ENCODE measurements around the gene ASIC3. TPM values are rescaled to one million over a fixed set of nuclear protein-coding genes. Genes with fewer than 3 reads are reported as not detected.
A peak's percentile ranks its signal among the peaks of the same experiment; 100 is the strongest.

The ASIC3 gene
- total and polyA plus RNA-seq, 2 of the 8 experiments (the other 6 are each of a cell fraction or from before 2014, with no cell fraction given): 1.6 to 1.9 TPM

GRCh38 chr7:151057506-151057988, 9.2 kb downstream of the ASIC3 start, which contains the start of gene CDK5 (continued):
- no peak for TF ChIP-seq SUZ12 (IDR thresholded peaks at IDR 0.05; ENCODE audit: low read length)
- TF ChIP-seq NRF1 (IDR thresholded peaks at IDR 0.05; ENCODE audit: low read depth, low read length): no peak
- no peak for TF ChIP-seq GTF2F1 (IDR thresholded peaks at IDR 0.05; ENCODE audit: borderline replicate concordance, low read depth, low read length)
- no peak for TF ChIP-seq HDAC2 (IDR thresholded peaks at IDR 0.05; ENCODE audit: borderline replicate concordance in 1 of 2, low read depth in 2 of 2, low read length in 2 of 2)
- TF ChIP-seq EP300 (IDR thresholded peaks at IDR 0.05; ENCODE audit: borderline replicate concordance in 1 of 2, low read depth in 2 of 2, low read length in 2 of 2): no peak
- TF ChIP-seq FOSL1 (IDR thresholded peaks at IDR 0.05; ENCODE audit: insufficient read depth, low read depth, low read length): no peak
- TF ChIP-seq KDM5A (IDR thresholded peaks at IDR 0.05; ENCODE audit: low read length): no peak
- no peak for TF ChIP-seq PHF8 (conservative IDR thresholded peaks at IDR 0.05; ENCODE audit: low read depth, low read length)
- no peak for TF ChIP-seq RBBP5 (IDR thresholded peaks at IDR 0.05; ENCODE audit: borderline replicate concordance, low read depth, low read length)
- TF ChIP-seq ASH2L (IDR thresholded peaks at IDR 0.05; ENCODE audit: low read length): peak; percentile 44
- no peak for TF ChIP-seq SP1 (IDR thresholded peaks at IDR 0.05; ENCODE audit: low read depth, low read length)
